Renal pelvis (tissue), 4 donors: ENCODE measurements around the gene LRRC58. TPM values are rescaled to one million over a fixed set of nuclear protein-coding genes. Genes with fewer than 3 reads are reported as not detected.

Source experiments
- DNase-seq: peaks from one replicate; pipeline ENCODE4 v3.0.0-alpha.2; 2013
- polyA plus RNA-seq, 3 donors: library from polyadenylated mRNA; unstranded; fragments of 120-200 nt; gene quantifications; one replicate each; pipeline ENCODE4 v1.2.1, GENCODE V29; 2013; ENCODE audit not compliant: insufficient read length in 3 of 3

LRRC58 gene
- polyA plus RNA-seq, 3 donors = 22.0 to 32.3 (median 31.0) TPM

- peak; percentile 23 for DNase-seq
Observed at GRCh38 chr3:120284747-120285507, 64.2 kb downstream of the LRRC58 start, which contains the start of gene GPR156. TSS of gene GPR156 (minus strand) at chr3:120285222. CDS start at chr3:120244098, 41,124 bp downstream.

DNA sequence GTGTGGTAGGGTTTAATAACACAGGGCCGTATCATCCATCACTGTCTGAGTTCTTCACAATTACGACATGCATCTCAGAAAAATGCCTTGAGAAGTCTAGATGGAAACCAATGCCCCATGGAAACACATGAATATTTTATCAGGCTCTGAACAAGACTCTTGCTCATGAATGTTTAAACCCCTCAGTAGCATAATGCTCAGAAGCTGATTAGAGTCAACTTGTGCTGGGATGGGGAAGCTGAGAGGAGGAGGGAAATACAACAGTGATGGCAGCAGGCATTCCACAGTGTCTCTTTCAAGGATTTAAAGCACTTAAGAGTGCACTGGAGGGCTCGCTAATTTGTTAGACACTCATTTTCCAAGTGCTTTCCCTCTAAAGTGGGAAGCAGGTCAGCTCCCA lies 67.9 kb downstream of the LRRC58 start:
- DNase-seq = no peak

DNA sequence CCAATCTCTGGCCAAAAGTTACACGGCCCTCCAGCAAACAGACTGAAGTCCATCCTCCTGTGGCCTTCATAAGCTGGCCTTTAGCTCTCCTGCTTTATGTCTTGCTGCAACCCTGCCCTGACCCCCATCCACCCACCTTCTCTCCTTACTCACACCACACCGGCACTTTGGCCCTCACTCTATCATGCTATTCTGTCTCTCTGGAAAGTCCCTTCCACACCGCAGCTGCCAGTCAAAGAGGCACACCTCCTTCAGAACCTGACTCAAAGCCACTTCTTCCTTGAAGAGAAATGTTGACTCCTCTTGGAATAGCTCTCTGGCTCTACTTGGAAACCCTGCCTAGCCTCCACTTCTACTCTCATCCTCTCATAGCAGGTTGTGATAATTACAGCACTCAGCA lies 68.6 kb downstream of the LRRC58 start:
- DNase-seq = no peak

GRCh38 chr3:120280026-120280425 lies 69.1 kb downstream of the LRRC58 start:
- no peak for DNase-seq

- DNase-seq = no peak
Observed at GRCh38 chr3:120276767-120277166, 72.4 kb downstream of the LRRC58 start.

GRCh38 chr3:120275618-120276017 lies 73.5 kb downstream of the LRRC58 start:
- no peak for DNase-seq

GRCh38 chr3:120274739-120275167 lies 74.4 kb downstream of the LRRC58 start:
- DNase-seq = no peak

Other genes with a start within 250 kb of the LRRC58 start
- gene GPR156, start 64.1 kb downstream of the LRRC58 start, polyA plus RNA-seq = 1 to 10 TPM; 2.9 to 3.6 (median 3.3) TPM
- 100 to 1,000 TPM; 470 to 549 (median 480) TPM for gene FSTL1, start 101.6 kb upstream of the LRRC58 start, polyA plus RNA-seq
- 100 to 1,000 TPM; 186 to 199 (median 187) TPM for gene NDUFB4, start 247.0 kb upstream of the LRRC58 start, polyA plus RNA-seq